H9 (cell line): ENCODE data around the gene DPEP2. TPM values are rescaled to one million over a fixed set of nuclear protein-coding genes. Genes with fewer than 3 reads are reported as not detected.

ENCODE experiments used
- DNase-seq: peaks from one replicate; pipeline ENCODE4 v3.0.0-alpha.2; 2017
- H2AFZ ChIP-seq: one replicate; pipeline ENCODE4 v1.6.1; 2013; ENCODE audit warnings: mild to moderate bottlenecking, low read length, control low read depth, moderate library complexity
- H2AK5ac ChIP-seq: 2 replicates; pipeline ENCODE4 v1.6.1; 2013; ENCODE audit warnings: low read length, control low read depth, mixed read lengths; ENCODE audit not compliant: insufficient read length
- H2BK120ac ChIP-seq: one replicate; pipeline ENCODE4 v1.6.1; 2013; ENCODE audit warnings: low read depth, mild to moderate bottlenecking, low read length, control low read depth, inconsistent platforms; ENCODE audit not compliant: poor library complexity, severe bottlenecking
- H2BK12ac ChIP-seq: 2 replicates; pipeline ENCODE4 v1.6.1; 2013; ENCODE audit warnings: low read length, control low read depth, mixed read lengths, low read depth; ENCODE audit not compliant: insufficient read length
- H2BK15ac ChIP-seq: 2 replicates; pipeline ENCODE4 v1.6.1; 2013; ENCODE audit warnings: low read depth, low read length, control low read depth
- H2BK20ac ChIP-seq: one replicate; pipeline ENCODE4 v1.6.1; 2013; ENCODE audit warnings: low read depth, mild to moderate bottlenecking, low read length, control low read depth, inconsistent platforms; ENCODE audit not compliant: poor library complexity, severe bottlenecking
- H2BK5ac ChIP-seq: 2 replicates; pipeline ENCODE4 v1.6.1; 2013; ENCODE audit warnings: low read length, control low read depth, mixed read lengths; ENCODE audit not compliant: insufficient read length
- H3K14ac ChIP-seq: 2 replicates; pipeline ENCODE4 v1.6.1; 2013; ENCODE audit warnings: low read length, control low read depth; ENCODE audit not compliant: insufficient read depth
- H3K18ac ChIP-seq: 2 replicates; pipeline ENCODE4 v1.6.1; 2013; ENCODE audit warnings: low read depth, mild to moderate bottlenecking, mixed read lengths, low read length, control low read depth; ENCODE audit not compliant: insufficient read length
- H3K23ac ChIP-seq: 2 replicates; pipeline ENCODE4 v1.6.1; 2013; ENCODE audit warnings: low read length, control low read depth, mixed read lengths, low read depth; ENCODE audit not compliant: insufficient read length
- H3K23me2 ChIP-seq: 2 replicates; pipeline ENCODE4 v1.6.1; 2013; ENCODE audit warnings: low read depth, mild to moderate bottlenecking, mixed read lengths, low read length, control low read depth; ENCODE audit not compliant: insufficient read length, poor library complexity, severe bottlenecking
- H3K27ac ChIP-seq: 2 replicates; pipeline ENCODE4 v1.5.1; 2013; ENCODE audit warnings: low read length, control low read depth, mixed read lengths, low read depth; ENCODE audit not compliant: insufficient read length
- H3K27me3 ChIP-seq: 2 replicates; pipeline ENCODE4 v1.6.1; 2013; ENCODE audit warnings: low read length, control low read depth, inconsistent platforms; ENCODE audit not compliant: insufficient read depth
- H3K4ac ChIP-seq: 2 replicates; pipeline ENCODE4 v1.6.1; 2013; ENCODE audit warnings: low read depth, mild to moderate bottlenecking, control low read depth, inconsistent platforms, low read length, moderate library complexity
- H3K4me1 ChIP-seq: 2 replicates; pipeline ENCODE4 v1.6.1; 2013; ENCODE audit warnings: low read length, control low read depth, inconsistent platforms; ENCODE audit not compliant: insufficient read depth
- H3K4me2 ChIP-seq: 2 replicates; pipeline ENCODE4 v1.6.1; 2013; ENCODE audit warnings: low read length, control low read depth, mixed read lengths; ENCODE audit not compliant: insufficient read length, insufficient read depth
- H3K56ac ChIP-seq: 2 replicates; pipeline ENCODE4 v1.6.1; 2013; ENCODE audit warnings: low read depth, mild to moderate bottlenecking, mixed read lengths, low read length, control low read depth; ENCODE audit not compliant: insufficient read length
- H3K79me1 ChIP-seq: 2 replicates; pipeline ENCODE4 v1.6.1; 2013; ENCODE audit warnings: low read depth, mild to moderate bottlenecking, moderate library complexity, low read length, control low read depth, inconsistent platforms; ENCODE audit not compliant: insufficient read depth, poor library complexity, severe bottlenecking
- H3K79me2 ChIP-seq: 2 replicates; pipeline ENCODE4 v1.6.1; 2013; ENCODE audit warnings: low read length, control low read depth, inconsistent platforms; ENCODE audit not compliant: insufficient read depth
- H3K9ac ChIP-seq: 2 replicates; pipeline ENCODE4 v1.6.1; 2013; ENCODE audit warnings: low read length, control low read depth, mixed read lengths; ENCODE audit not compliant: insufficient read length; ENCODE audit errors: extremely low read depth
- H3K9me3 ChIP-seq: one replicate; pipeline ENCODE4 v1.6.1; 2013; ENCODE audit warnings: low read depth, low read length, inconsistent platforms; ENCODE audit not compliant: control insufficient read depth
- H3T11ph ChIP-seq: one replicate; pipeline ENCODE4 v1.6.1; 2013; ENCODE audit warnings: mild to moderate bottlenecking, low read length, control low read depth, inconsistent platforms
- H4K20me1 ChIP-seq: one replicate; pipeline ENCODE4 v1.6.1; 2013; ENCODE audit not compliant: control insufficient read depth, insufficient read length, insufficient read depth
- H4K5ac ChIP-seq: 2 replicates; pipeline ENCODE4 v1.6.1; 2013; ENCODE audit warnings: low read depth, mild to moderate bottlenecking, mixed read lengths, low read length, control low read depth; ENCODE audit not compliant: insufficient read length
- H4K8ac ChIP-seq: replicated peaks from 2 replicates; pipeline ENCODE4 v1.6.1; 2013; ENCODE audit warnings: low read length, control low read depth, mixed read lengths, low read depth; ENCODE audit not compliant: insufficient read length
- H4K91ac ChIP-seq: 2 replicates; pipeline ENCODE4 v1.6.1; 2013; ENCODE audit warnings: low read depth, mild to moderate bottlenecking, moderate library complexity, mixed read lengths, low read length, control low read depth; ENCODE audit not compliant: insufficient read length
- H3K27ac Mint-ChIP-seq, 3 experiments: 2 replicates in 2 of 3; 3 replicates in 1 of 3; pipeline ENCODE4 v1.8.0; 2020 to 2021; ENCODE audit warnings: mixed read lengths in 3 of 3, mild to moderate bottlenecking in 1 of 3, moderate library complexity in 1 of 3
- H3K27me3 Mint-ChIP-seq: 2 replicates; pipeline ENCODE4 v1.8.0; 2021; ENCODE audit warnings: low read depth, mild to moderate bottlenecking, moderate library complexity, mixed read lengths
- H3K36me3 Mint-ChIP-seq, 3 experiments: 2 replicates in 2 of 3; 3 replicates in 1 of 3; pipeline ENCODE4 v1.8.0; 2020 to 2021; ENCODE audit warnings: low read depth in 3 of 3, mixed read lengths in 3 of 3; ENCODE audit not compliant: insufficient read depth in 1 of 3
- H3K4me1 Mint-ChIP-seq, 2 experiments: 2 replicates each; pipeline ENCODE4 v1.8.0; 2020; ENCODE audit warnings: mixed read lengths in 2 of 2
- H3K4me3 Mint-ChIP-seq, 2 experiments: 2 replicates in 1 of 2; 3 replicates in 1 of 2; pipeline ENCODE4 v1.8.0; 2020 to 2021; ENCODE audit warnings: mild to moderate bottlenecking in 2 of 2, mixed read lengths in 2 of 2, moderate library complexity in 1 of 2
- H3K9me3 Mint-ChIP-seq, 2 experiments: 2 replicates in 1 of 2; 3 replicates in 1 of 2; pipeline ENCODE4 v1.8.0; 2020; ENCODE audit warnings: mild to moderate bottlenecking in 2 of 2, mixed read lengths in 2 of 2, moderate library complexity in 1 of 2
- CTCF ChIP-seq: fragments of 200-600 bp; sonication (generic); conservative IDR thresholded peaks from 3 replicates; pipeline ENCODE4 v1.8.0; 2021; ENCODE audit warnings: antibody characterized with exemption, mild to moderate bottlenecking
- WGBS: extraction: QIAGEN DNeasy Blood & Tissue Kit; methylation state at CpG from one replicate; pipeline ENCODE4 v1.1.7; 2013; ENCODE audit warnings: missing lambda C conversion rate, low lambda C conversion rate, mixed read lengths; ENCODE audit not compliant: insufficient read length; ENCODE audit errors: extremely low coverage; 5-methylcytosine and 5-hydroxymethylcytosine counted together
- total RNA-seq: library from RNA; stranded (reverse); gene quantifications from 2 replicates; pipeline ENCODE4 v1.2.1, GENCODE V29; 2021

DPEP2 gene
- total RNA-seq, 1 experiment from 2014 or later, result not detected

GRCh38 chr16:67961551-67961957 lies 37.7 kb downstream of the DPEP2 start:
- TF ChIP-seq CTCF, result no peak
- Histone ChIP-seq H4K5ac (no peak overlapping the region), H3K4me1 (no peaks in the 10 kb centered on the region), H3K14ac (no peak overlapping the region), H3K27me3 (no peaks in the 10 kb centered on the region), H2BK12ac (no peak overlapping the region), H4K91ac (no peak overlapping the region), H3K23ac (no peak overlapping the region), H3K4ac (no peak overlapping the region), H2BK120ac (no peak overlapping the region), H2AFZ (no peak overlapping the region), H4K8ac (no peak overlapping the region), H2BK5ac (no peak overlapping the region), H2BK15ac (no peak overlapping the region), H2BK20ac (no peak overlapping the region), H3K18ac (no peak overlapping the region), H3K79me2 (no peaks in the 10 kb centered on the region; the same call in 1 of the 2 replicates), H3K4me2 (no peak overlapping the region), H4K20me1 (peaks cover 3% of the 10 kb centered on the region), H3K79me1 (peaks cover 4% of the 10 kb centered on the region), H3K23me2 (no peaks in the 10 kb centered on the region), H2AK5ac (no peak overlapping the region), H3K56ac (no peak overlapping the region), H3K9ac (no peak overlapping the region), H3T11ph (no peak overlapping the region), H3K9me3 (no peaks in the 10 kb centered on the region), H3K27ac (no peak overlapping the region)
- H3K4me3 Mint-ChIP-seq, result no peak overlapping the region
- no peaks in the 10 kb centered on the region for H3K9me3 Mint-ChIP-seq
- no peaks in the 10 kb centered on the region for H3K27me3 Mint-ChIP-seq
- H3K27ac Mint-ChIP-seq, result no peak overlapping the region
- H3K36me3 Mint-ChIP-seq, result peaks cover 14 to 72% (median 35%) of the 10 kb centered on the region in 3 experiments
- WGBS, result no CpG with 5 or more reads among the region's 13 CpGs
- DNase-seq, result no peak
- peaks cover 17 to 25% of the 10 kb centered on the region in 2 experiments for H3K4me1 Mint-ChIP-seq
